ENCODE results near the gene TOMM20. TPM values are rescaled to one million over a fixed set of nuclear protein-coding genes. Genes with fewer than 3 reads are reported as not detected.

The TOMM20 gene
- total and polyA plus RNA-seq, 9 of the 15 experiments (the other 6 are each of a cell fraction or from before 2014, with no cell fraction given), result 70.6 to 334 (median 159) TPM

DNA sequence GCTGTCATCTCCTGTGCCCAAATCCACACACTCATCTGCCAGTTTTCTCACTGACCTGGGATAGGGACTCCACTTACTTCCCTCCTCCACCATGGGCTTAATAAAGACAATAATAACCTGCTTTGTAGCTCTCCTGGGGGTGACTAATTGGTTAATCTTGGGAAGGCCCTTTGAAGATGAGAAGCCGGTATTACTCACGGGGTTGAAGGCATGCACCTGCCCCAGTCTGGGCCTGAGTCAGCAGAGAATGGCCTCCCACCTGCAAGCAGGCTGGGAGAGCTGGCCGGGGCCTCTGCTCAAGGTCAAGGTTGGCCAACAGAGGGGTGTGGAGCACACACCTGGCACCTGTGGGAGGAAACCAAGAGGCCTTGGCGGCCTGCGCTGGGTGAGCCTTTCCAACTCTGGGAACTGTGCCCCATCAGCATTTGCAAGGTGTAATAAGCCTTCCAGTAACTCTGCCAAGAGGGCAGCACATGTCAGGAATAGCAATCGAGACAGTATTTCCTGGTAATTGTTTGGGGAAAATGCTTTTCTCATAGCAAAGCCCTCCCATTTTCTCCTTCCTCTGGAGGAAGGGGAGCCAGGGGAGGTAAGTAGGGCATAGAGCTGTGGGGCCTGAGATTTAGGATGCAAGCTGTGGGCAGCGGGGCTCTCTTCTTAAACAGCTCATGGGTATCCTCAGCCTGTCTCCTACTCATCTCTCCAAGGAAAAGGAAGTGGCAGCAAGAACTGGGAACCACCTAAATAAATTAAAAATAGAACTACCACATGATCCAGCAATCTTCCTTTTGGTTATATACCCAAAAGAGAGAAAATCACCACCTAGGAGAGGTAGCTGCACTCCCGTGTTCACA is 49.0 kb downstream of the TOMM20 start:
- Histone ChIP-seq H3K4me2 (ENCODE audit: insufficient read depth, low read length) (no peak overlapping the region), H2AFZ (ENCODE audit: low read depth, low read length) (no peak overlapping the region), H3K27me3 (ENCODE audit: control insufficient read depth in 2 of 2, insufficient read depth in 2 of 2, low read length in 2 of 2) (no peaks in the 10 kb centered on the region), H3K79me2 (ENCODE audit: control insufficient read depth, insufficient read depth, low read length) (no peaks in the 10 kb centered on the region), H3K9ac (ENCODE audit: insufficient read depth in 1 of 2, low read depth in 2 of 2, low read length in 2 of 2) (0 out of 4 replicates have a peak overlapping the region, but pooled peaks of 1 of the 2 experiments have one; percentile 14), H3K9me1 (ENCODE audit: control insufficient read depth, insufficient read depth, low read length) (no peaks in the 10 kb centered on the region), H3K4me3 (no peak overlapping the region), H3K27ac (ENCODE audit: extremely low read depth, low read depth, low read length) (no peak overlapping the region), H3K4me1 (replicated peaks in 1 of 2; ENCODE audit: control insufficient read depth in 2 of 2, insufficient read depth in 2 of 2, low read length in 2 of 2) (peaks cover 20 to 24% of the 10 kb centered on the region in 2 experiments), H3K36me3 (ENCODE audit: control insufficient read depth, insufficient read depth, low read length) (no peaks in the 10 kb centered on the region; the same call in 2 of the 3 replicates), H4K20me1 (replicated peaks; ENCODE audit: control insufficient read depth, insufficient read depth, low read length) (no peaks in the 10 kb centered on the region), H3K9me3 (replicated peaks; ENCODE audit: control insufficient read depth, insufficient read depth, low read depth, low read length) (peaks cover 6% of the 10 kb centered on the region)
- ATAC-seq (no peak), FAIRE-seq (no peak), DNase-seq (ENCODE audit: extremely low read depth in 1 of 4, low spot score in 3 of 4) (no peak)
- no TSS peak for BruUV-seq (replicated peaks)
- ChIA-PET CTCF (ENCODE audit: low intra/inter-chr PET ratio) (no interaction called here), POLR2A (interaction anchor here (0.7 to 1.2 kb wide), 4 partner anchors 9 to 478 kb away, joined by 3 to 5 read pairs (median 4); no protein-coding TSS in a partner anchor)
- 35% methylated on average over 8 of the region's 8 CpGs for WGBS (ENCODE audit: insufficient coverage, low coverage, missing lambda C conversion rate)
- intact Hi-C loops (cut with micrococcal nuclease), result loop anchor here (5.0 kb wide), 4 partner anchors 102 to 327 kb away; no protein-coding TSS in a partner anchor
- in situ Hi-C loops (cut with MboI), result loop anchor here (5.0 to 10.0 kb wide), 2 partner anchors 325 to 482 kb away; no protein-coding TSS in a partner anchor
- TF ChIP-seq ZNF239 (CRISPR knock-in tag; IDR thresholded peaks at IDR 0.05) (no peak), RBBP5 (IDR thresholded peaks at IDR 0.05; ENCODE audit: borderline replicate concordance, insufficient read depth, low read length, poor library complexity, severe bottlenecking) (no peak), CBFA2T3 (IDR thresholded peaks at IDR 0.05) (peak; percentile 45), XRCC5 (IDR thresholded peaks at IDR 0.05; ENCODE audit: low read depth, low read length) (no peak), CBFA2T2 (conservative IDR thresholded peaks at IDR 0.05) (peak; percentile 38), ARNT (IDR thresholded peaks at IDR 0.05) (no peak), MCM2 (IDR thresholded peaks at IDR 0.05; ENCODE audit: low read depth) (no peak)
- TF ChIP-seq, protein P1, sequence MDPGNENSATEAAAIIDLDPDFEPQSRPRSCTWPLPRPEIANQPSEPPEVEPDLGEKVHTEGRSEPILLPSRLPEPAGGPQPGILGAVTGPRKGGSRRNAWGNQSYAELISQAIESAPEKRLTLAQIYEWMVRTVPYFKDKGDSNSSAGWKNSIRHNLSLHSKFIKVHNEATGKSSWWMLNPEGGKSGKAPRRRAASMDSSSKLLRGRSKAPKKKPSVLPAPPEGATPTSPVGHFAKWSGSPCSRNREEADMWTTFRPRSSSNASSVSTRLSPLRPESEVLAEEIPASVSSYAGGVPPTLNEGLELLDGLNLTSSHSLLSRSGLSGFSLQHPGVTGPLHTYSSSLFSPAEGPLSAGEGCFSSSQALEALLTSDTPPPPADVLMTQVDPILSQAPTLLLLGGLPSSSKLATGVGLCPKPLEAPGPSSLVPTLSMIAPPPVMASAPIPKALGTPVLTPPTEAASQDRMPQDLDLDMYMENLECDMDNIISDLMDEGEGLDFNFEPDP (CRISPR knock-in tag; IDR thresholded peaks at IDR 0.05), result no peak
- TF ChIP-seq, protein P2, sequence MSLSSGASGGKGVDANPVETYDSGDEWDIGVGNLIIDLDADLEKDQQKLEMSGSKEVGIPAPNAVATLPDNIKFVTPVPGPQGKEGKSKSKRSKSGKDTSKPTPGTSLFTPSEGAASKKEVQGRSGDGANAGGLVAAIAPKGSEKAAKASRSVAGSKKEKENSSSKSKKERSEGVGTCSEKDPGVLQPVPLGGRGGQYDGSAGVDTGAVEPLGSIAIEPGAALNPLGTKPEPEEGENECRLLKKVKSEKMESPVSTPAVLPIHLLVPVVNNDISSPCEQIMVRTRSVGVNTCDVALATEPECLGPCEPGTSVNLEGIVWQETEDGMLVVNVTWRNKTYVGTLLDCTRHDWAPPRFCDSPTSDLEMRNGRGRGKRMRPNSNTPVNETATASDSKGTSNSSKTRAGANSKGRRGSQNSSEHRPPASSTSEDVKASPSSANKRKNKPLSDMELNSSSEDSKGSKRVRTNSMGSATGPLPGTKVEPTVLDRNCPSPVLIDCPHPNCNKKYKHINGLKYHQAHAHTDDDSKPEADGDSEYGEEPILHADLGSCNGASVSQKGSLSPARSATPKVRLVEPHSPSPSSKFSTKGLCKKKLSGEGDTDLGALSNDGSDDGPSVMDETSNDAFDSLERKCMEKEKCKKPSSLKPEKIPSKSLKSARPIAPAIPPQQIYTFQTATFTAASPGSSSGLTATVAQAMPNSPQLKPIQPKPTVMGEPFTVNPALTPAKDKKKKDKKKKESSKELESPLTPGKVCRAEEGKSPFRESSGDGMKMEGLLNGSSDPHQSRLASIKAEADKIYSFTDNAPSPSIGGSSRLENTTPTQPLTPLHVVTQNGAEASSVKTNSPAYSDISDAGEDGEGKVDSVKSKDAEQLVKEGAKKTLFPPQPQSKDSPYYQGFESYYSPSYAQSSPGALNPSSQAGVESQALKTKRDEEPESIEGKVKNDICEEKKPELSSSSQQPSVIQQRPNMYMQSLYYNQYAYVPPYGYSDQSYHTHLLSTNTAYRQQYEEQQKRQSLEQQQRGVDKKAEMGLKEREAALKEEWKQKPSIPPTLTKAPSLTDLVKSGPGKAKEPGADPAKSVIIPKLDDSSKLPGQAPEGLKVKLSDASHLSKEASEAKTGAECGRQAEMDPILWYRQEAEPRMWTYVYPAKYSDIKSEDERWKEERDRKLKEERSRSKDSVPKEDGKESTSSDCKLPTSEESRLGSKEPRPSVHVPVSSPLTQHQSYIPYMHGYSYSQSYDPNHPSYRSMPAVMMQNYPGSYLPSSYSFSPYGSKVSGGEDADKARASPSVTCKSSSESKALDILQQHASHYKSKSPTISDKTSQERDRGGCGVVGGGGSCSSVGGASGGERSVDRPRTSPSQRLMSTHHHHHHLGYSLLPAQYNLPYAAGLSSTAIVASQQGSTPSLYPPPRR (CRISPR knock-in tag; IDR thresholded peaks at IDR 0.05; ENCODE audit: borderline replicate concordance), result no peak
- TF ChIP-seq, protein P3, sequence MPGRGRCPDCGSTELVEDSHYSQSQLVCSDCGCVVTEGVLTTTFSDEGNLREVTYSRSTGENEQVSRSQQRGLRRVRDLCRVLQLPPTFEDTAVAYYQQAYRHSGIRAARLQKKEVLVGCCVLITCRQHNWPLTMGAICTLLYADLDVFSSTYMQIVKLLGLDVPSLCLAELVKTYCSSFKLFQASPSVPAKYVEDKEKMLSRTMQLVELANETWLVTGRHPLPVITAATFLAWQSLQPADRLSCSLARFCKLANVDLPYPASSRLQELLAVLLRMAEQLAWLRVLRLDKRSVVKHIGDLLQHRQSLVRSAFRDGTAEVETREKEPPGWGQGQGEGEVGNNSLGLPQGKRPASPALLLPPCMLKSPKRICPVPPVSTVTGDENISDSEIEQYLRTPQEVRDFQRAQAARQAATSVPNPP (IDR thresholded peaks at IDR 0.05; ENCODE audit: borderline replicate concordance, insufficient read depth, insufficient read length), result no peak
